RWPE2 (cell line): ENCODE results near the gene SULT1C2.
"Not testable (repeated sequence)": the region's sequence is repeated elsewhere in the genome, so short reads cannot be mapped to it uniquely, and the experiment has no call there.

Experiments
- ATAC-seq: fragments of 200-7000 bp; cut with Tn5 transposase; 3 replicates; pipeline ENCODE4 v1.9.1; 2021; ENCODE audit warnings: low read depth
- DNase-seq: peaks from one replicate; pipeline ENCODE4 v3.0.0-alpha.2; 2020; ENCODE audit warnings: low spot score
- H3K27ac ChIP-seq: fragments of 450-650 bp; 2 replicates; pipeline ENCODE4 v1.5.1; 2017; ENCODE audit warnings: mild to moderate bottlenecking; ENCODE audit not compliant: poor library complexity, severe bottlenecking
- H3K27me3 ChIP-seq: fragments of 250-450 bp; sonication (Bioruptor Pico); 2 replicates; pipeline ENCODE4 v1.5.1; 2021; ENCODE audit warnings: mild to moderate bottlenecking, moderate library complexity; ENCODE audit not compliant: insufficient read depth, poor library complexity, severe bottlenecking
- H3K36me3 ChIP-seq: fragments of 250-450 bp; sonication (Bioruptor Pico); 2 replicates; pipeline ENCODE4 v1.5.1; 2020; ENCODE audit warnings: low read depth, mild to moderate bottlenecking, moderate library complexity
- H3K4me1 ChIP-seq: fragments of 250-450 bp; sonication (Bioruptor Pico); 2 replicates; pipeline ENCODE4 v1.5.1; 2021; ENCODE audit warnings: mild to moderate bottlenecking, moderate library complexity; ENCODE audit not compliant: insufficient read depth, poor library complexity, severe bottlenecking
- H3K4me3 ChIP-seq: fragments of 250-450 bp; sonication (Bioruptor Pico); 2 replicates; pipeline ENCODE4 v1.5.1; 2021; ENCODE audit warnings: mild to moderate bottlenecking, moderate library complexity; ENCODE audit not compliant: severe bottlenecking
- H3K9me3 ChIP-seq: fragments of 250-450 bp; sonication (Bioruptor Pico); 2 replicates; pipeline ENCODE4 v1.5.1; 2021; ENCODE audit warnings: mild to moderate bottlenecking, moderate library complexity; ENCODE audit not compliant: severe bottlenecking
- CTCF ChIP-seq: fragments of 450-650 bp; IDR thresholded peaks from one replicate; pipeline ENCODE4 v1.5.1; 2017; ENCODE audit warnings: mild to moderate bottlenecking, moderate library complexity; ENCODE audit not compliant: poor library complexity, severe bottlenecking

Gene SULT1C2

DNA sequence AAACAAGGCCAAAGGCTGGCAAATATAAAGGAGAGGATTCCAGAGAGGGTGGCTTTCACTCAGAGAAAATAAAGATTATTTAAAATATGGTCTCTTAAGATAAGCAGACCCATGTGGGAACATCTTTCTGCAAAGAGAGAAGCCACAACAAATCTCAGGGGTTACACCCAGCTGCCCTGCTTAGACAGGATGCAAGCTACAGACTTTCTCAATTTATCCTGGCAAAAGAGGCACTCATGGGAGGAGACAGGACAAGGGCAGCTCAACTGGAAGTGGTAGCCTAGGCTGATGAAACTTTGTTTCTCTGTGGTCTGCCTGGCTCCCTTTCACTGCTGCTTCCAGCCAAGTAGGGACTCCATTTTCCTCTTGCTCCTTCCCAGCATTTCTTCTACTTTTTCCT, 63.2 kb downstream of the SULT1C2 start:
- DNase-seq, result no peak
- no peaks in the 10 kb centered on the region for H3K4me1 ChIP-seq
- H3K27me3 ChIP-seq, result no peaks in the 10 kb centered on the region
- H3K27ac ChIP-seq, result no peak overlapping the region
- no peak overlapping the region for H3K4me3 ChIP-seq
- TF ChIP-seq CTCF, result no peak
- no peak for ATAC-seq
- no peaks in the 10 kb centered on the region for H3K36me3 ChIP-seq
- H3K9me3 ChIP-seq, result no peaks in the 10 kb centered on the region

- no peaks in the 10 kb centered on the region for H3K9me3 ChIP-seq
- no peak overlapping the region for H3K27ac ChIP-seq
- ATAC-seq (no peak), DNase-seq (no peak)
- no peaks in the 10 kb centered on the region for H3K27me3 ChIP-seq
- no peak for TF ChIP-seq CTCF
- H3K36me3 ChIP-seq, result no peaks in the 10 kb centered on the region
- H3K4me1 ChIP-seq, result no peaks in the 10 kb centered on the region
- H3K4me3 ChIP-seq, result no peak overlapping the region
Measured at GRCh38 chr2:108354136-108354535, 65.4 kb downstream of the SULT1C2 start.

DNA sequence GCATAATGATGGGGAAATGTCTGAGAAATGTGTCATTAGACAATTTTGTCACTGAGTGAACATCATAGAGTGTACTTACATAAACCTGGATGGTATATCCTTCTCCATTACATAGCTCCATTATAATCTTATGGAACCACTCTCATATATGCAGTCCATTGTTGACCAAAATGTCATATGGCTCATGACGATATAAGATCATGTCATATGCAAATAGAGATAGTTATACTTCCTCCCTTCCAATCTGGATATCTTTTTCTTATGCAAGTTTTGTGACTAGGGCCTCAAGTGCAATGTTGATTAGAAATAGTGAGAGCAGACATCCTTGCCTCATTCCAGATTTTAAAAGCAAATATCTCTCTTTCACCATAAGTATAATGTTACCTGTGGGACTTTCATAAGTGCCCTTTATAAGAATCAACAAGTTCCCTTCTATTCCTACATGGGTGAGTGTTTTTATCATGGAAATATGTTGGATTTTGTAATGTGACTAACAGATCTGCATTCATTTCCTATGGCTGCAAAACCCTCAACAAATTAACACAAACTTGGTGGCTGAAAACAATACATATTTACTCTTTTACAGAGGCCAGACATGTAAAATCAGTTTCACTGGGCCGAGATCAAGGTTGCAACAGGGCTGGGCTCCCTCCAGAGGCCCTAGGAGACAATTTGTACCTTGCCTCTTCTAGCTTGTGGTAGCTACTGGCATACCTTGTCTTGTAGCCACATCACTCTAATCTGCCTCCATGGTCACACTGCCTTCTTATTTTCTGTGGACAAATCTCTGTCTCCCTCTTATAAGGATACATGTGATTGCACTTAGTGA, 67.4 kb downstream of the SULT1C2 start:
- ATAC-seq (no peak), DNase-seq (no peak)
- Histone ChIP-seq H3K9me3 (no peaks in the 10 kb centered on the region), H3K4me3 (no peak overlapping the region), H3K36me3 (no peaks in the 10 kb centered on the region), H3K27ac (no peak overlapping the region), H3K4me1 (no peaks in the 10 kb centered on the region), H3K27me3 (no peaks in the 10 kb centered on the region)
- TF ChIP-seq CTCF, result no peak

- not testable (repeated sequence) for ATAC-seq, H3K36me3 ChIP-seq, H3K27ac ChIP-seq, H3K4me1 ChIP-seq, H3K27me3 ChIP-seq, DNase-seq, H3K9me3 ChIP-seq, H3K4me3 ChIP-seq
Measured at GRCh38 chr2:108359336-108359735, 70.6 kb downstream of the SULT1C2 start.
